Umbilical cord (tissue), 2 donors: ENCODE results near the gene ANKMY2. TPM values are rescaled to one million over a fixed set of nuclear protein-coding genes. Genes with fewer than 3 reads are reported as not detected.
"Not testable (repeated sequence)": the region's sequence is repeated elsewhere in the genome, so short reads cannot be mapped to it uniquely, and the experiment has no call there.

Experiments used
- DNase-seq: peaks from one replicate; pipeline ENCODE4 v3.0.0-alpha.2; 2015; ENCODE audit warnings: low spot score
- total RNA-seq: library from RNA; depleted of rRNA; stranded (reverse); fragments of >200 nt; gene quantifications from one replicate; pipeline ENCODE4 v1.2.3, GENCODE V29; 2014; ENCODE audit warnings: low replicate concordance; ENCODE audit not compliant: insufficient read depth

ANKMY2 gene
- total RNA-seq, 1 donor from 2014 or later: 15.9 TPM

GRCh38 chr7:16659854-16660497 is 14.4 kb upstream of the ANKMY2 start:
- not testable (repeated sequence) for DNase-seq

DNA sequence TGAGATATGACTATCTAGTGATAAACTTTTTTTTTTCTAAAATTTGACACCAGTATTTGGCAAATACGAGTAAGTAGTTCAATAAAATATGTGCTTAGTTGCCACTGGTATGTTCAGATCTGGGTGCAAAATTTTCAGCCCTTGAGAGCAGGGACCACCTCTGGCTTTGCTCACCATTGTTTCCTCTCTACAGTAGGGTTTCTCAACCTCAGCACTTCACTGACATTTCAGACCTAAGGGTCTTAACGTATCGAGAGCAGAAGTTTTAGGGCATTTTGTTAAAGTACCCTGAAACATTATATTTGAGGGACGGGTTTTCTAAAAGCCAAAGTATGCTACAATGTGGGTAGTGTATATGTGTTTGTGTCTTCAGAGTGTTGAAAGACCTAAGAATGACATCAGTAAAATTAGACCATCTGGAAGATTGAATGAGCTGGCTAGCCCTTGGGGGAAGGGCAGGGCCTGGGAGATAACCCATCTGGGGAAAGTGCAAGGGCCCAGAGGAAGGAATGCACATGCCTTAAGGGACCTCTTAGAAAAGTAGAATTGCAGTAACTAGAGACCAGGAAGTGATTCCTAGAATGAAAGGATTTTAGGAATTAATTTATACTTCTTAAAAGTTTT is 12.2 kb upstream of the ANKMY2 start:
- peak; percentile 78 for DNase-seq

DNA sequence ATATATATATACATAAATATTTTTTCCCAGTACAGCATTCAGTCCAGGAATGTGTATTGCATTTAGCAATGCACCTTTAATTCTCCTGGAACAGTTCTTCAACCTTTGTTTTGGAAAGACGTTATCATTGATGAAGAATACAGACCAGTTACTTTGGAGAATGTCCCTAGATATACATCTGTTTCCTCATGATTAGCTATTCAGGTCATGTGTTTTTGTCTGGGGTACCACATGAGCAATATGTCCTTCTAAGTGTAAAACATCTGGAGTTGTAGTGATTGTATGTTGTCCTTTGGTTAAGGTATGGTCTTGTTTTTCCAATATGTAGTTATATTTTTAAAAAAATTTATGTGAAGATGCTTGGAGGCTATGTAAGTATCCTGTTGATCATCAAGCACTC is 10.6 kb upstream of the ANKMY2 start:
- DNase-seq: no peak

GRCh38 chr7:16655394-16655793 is 9.8 kb upstream of the ANKMY2 start:
- no peak for DNase-seq

DNA sequence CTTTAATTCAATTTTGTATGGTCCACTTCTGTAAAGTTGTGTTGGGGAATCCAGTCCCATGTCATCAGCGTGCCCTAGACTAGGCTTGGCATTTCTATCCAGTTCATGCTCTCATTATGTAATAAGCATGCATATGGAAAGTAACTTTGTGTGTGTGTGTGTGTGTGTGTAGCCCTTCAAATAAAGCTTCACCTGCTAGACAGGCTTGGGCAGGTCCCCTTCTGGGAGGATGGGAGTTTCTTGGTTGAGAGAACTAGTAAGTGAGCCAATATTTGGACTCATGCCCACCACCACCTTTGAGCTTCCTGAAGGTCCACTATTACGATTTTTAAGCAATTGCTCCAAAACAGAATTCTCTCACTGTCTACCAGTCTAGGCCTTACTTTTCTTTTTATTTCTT is 7.3 kb upstream of the ANKMY2 start:
- no peak for DNase-seq

GRCh38 chr7:16652240-16652583 is 6.7 kb upstream of the ANKMY2 start:
- no peak for DNase-seq

- DNase-seq: peak; percentile 92
Observed at GRCh38 chr7:16651396-16652239, 6.1 kb upstream of the ANKMY2 start.

DNA sequence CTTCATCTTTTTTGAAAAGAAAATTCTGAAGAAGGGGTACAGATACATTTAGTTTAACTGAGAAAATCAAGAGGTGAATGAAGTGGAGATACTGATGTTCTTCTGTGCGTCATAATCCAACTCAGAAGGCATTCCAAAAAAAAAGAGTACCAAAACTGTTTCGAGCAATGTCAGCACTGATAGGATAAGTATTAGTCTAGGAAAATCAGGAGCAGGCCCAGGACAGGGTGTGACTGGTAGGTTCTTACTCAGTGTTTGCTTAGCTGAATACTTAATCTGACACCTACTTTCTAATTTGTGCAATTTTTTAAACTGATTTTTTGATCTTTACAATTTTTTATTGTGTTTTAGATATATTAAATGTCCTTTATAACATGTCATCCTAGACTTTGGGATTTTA is 4.7 kb upstream of the ANKMY2 start:
- DNase-seq: no peak

DNA sequence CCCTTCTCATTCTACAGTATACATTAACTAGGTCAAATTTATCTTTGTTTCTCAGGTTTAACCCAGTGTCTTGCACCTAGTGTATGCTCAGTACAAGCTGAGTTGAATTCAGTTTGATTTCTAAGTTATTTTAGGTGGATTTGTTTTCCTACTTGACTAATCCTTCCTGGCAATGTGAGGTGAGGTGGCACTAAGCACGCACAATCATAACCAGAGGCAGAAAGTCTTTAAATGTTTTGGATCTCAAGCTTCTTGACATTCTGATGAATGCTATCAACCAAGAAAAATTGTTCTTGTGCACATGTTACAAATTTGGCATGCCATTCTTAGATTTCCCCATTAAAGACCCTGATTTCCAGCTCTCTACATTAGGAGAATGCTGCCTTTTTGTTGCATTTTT is 3.6 kb upstream of the ANKMY2 start:
- no peak for DNase-seq

DNA sequence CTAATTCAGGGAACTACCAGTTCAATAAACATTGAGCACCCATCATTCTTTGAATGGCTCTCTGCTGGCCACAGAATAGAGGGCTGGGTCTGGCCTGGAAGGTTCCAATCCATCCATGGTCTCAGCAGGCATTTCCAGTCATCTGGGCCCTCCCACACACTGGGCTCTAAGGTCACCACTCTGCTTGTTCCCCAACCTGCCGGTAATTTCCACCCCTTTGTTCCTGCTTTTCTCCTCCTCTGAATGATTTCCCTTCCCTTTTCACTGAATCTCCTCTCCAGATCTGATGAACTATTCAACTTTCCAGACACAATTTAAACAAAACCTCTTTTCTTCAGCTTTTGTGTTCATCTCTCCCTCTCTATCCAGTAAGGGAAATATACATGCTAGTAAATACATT is 3.0 kb upstream of the ANKMY2 start:
- DNase-seq: no peak

DNA sequence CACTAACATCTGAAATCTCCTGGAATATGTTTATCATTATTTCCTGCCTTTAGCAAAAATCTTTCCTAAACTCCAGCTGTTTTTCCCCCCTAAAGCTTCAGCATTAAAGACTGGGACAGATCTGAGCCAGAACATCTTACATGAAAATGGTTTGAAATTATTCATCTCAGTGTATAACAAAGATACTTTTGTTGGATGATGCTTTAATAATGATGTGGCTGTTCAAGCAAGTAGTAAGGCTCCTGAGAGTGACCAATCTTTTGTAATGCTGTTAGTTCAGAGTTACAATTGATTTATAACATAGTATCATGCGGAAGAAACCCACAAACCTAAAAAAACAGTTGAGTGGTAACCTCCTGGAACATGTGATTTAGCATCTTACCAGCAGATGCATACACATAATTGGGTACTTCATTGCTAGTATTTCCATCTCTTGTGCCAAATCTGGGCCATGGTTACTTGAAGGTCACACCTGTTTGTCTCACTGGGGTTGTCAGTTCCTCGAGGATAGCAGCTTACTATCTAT is 1.9 kb upstream of the ANKMY2 start:
- peak; percentile 56 for DNase-seq

DNA sequence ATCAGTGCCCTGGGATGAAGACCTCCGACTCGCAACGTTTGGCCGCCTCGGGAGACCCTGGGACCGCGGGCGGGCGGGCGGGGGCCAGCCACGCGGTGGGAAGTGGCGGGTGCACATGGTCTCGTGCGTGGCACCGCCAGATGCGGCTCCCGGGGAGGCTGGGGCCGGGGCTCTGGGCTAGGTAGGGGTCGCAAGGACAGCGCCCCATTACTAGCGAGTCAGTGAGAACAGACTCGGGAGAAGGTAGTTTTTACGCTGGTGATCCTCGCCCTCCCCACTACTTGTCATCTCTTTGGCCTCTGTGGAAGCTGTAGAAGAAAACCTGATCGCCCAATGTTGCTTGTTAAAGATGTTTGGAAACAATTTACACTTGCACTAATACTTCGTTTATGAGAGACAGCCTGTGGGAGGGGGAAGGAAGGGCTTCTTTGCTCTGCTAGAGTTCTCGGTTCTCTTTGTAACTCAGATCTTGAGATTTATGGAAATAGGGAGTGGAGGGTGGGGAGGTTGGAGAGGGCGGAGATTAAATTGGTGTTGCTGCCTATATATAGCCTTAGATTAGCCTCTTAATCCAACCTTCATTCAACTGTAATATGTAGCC is 1.0 kb upstream of the ANKMY2 start:
- DNase-seq: peak; percentile 40

GRCh38 chr7:16644636-16645592 is 640 bp downstream of the ANKMY2 start:
- DNase-seq: peak; percentile 77

DNA sequence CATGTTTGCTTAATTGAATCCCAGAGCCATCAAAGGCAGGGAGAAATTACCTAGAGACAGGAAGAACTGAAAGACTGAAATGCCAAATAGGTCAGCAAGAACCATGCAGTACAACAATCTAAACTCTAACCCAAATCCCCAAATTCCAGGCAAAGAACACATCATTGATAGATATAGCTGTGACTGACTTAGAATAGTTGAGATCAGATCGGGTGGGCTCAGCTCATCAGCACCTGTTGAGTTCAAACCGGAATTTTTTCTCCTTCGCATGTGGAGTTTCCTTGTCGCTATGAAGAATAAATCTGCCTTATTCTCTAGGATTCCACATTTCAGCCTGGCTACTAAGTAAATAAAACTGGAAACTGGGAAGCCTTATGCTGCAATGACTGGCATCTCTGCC is 1.4 kb downstream of the ANKMY2 start:
- no peak for DNase-seq

DNA sequence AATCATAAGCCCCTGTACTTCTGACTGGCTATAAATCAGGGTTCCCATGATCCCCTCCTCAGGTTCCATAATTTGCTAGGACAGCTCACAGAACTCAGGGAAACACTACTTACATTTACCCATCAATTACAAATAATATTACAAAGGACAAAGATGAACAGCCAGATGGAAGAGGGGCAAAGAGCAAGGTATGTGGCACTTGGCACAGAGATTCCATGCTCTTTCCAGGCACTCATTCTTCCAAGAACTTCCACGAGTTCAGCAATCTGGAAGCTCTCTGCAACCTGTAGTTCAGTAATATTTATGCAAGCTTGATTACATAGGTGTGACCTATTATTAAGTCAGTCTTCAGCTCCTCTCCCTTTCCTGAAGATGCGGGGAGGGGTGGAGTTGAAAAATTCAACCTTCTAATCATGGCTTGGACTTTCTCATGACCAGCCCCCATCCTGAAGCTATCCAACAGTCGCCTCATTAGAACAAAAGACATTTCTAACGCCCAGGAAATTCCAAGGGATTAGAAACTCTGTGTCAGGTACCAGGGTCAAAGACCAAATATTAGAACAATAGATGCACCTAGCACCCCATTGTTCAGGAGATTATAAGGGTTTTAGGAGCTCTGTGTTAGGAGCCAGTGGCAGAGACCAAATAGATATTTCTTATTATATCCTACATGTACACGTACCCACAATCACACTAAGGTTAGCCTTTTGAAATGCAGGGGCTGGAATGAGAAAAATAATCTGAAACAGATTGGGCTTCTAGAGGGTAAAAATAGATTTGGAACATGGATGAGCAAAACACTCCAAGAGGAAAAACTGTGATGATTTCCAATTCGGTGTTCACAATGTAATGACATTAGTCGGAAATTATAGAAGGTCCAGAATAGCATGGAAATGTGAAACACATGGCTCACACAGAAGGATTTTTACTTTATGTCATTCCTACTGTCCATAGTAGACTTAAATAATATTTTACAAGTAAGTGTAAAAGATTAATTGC is 7.0 kb downstream of the ANKMY2 start:
- no peak for DNase-seq

DNA sequence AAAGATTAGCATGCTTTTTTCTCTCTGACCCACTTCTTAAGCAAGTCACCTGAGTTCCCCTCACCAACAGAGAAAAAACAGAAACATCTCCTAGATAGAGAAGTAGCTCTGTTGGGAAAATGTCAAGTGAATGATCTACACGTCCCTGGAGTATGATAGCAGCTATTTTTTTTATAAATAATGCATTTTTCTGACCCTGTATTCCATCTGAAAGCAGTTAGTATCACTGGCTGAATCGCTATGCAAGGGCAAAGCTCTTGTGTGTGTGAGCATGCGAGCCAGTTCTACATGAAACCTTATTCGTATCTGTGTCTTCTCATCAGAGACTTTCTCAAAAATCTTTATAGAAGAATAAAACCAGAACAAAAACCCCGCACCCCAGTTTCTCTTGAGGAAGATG is 8.2 kb downstream of the ANKMY2 start:
- no peak for DNase-seq

DNA sequence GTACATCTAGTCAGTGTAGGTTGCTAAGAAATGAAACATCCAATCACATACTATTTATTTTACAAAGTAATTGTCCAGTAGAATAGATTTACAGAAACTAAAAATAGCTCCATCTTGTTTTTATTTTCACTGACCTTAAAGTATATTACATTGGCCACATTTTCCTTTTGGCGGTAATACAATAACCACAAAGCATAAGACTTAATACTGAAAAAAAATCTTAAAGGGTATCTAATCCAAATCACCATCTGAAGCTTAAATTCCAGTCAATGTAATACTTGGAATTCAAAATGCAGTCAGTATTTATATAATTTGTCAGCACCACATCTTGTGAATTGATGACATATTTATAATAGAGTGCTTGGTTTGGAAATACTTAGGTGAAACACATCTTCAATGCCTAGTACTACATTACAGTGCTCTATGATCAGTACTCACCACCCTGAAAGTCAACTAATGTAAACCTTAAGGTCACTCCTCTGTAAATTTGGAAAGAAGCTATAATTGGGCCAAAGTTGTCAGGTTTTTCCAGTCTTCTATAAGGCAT is 8.9 kb downstream of the ANKMY2 start:
- DNase-seq: no peak

DNA sequence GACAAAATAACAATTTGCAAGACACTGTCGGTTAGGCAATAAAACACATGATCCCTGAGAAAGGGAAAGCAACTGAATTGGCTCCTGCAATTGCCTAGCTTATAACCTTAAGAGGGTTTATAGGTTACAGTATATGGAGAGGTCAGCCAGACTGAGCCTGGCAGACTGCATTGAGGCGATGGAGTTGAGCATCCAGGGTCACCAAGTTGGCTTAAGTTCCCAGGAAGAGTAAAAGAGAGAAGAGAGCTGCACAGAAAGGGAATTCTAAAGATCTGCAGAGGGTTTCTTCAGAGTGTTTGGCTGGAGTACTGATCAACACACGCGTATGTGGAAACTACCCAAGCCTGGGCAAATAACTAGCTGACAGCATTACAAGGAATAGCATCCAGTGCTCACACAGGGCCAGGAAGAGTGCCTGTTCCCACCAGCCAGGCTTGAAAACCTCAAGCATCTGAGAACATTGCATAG is 11.2 kb downstream of the ANKMY2 start:
- no peak for DNase-seq

DNA sequence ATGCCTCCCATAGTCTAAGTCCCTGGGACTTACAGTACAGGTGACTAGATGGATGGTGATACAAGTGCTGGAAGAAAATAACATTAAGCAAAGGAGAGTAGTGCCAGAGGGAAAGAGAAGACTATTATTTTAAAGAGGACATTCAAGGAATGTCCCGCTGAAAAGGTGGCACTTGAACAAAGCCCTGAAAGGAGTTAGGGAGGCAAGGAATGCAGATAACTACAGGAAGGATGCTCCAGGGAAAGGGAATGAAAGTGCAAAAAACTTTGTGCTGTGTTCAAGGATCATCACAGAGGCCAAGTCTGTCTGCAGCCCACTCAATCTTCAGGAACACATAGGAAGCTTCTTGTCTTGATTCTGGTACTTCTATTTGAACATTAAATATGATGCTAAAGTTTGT is 14.9 kb downstream of the ANKMY2 start:
- DNase-seq: no peak
